Measurements from ENCODE around the gene SLAMF9.

The SLAMF9 gene

DNA sequence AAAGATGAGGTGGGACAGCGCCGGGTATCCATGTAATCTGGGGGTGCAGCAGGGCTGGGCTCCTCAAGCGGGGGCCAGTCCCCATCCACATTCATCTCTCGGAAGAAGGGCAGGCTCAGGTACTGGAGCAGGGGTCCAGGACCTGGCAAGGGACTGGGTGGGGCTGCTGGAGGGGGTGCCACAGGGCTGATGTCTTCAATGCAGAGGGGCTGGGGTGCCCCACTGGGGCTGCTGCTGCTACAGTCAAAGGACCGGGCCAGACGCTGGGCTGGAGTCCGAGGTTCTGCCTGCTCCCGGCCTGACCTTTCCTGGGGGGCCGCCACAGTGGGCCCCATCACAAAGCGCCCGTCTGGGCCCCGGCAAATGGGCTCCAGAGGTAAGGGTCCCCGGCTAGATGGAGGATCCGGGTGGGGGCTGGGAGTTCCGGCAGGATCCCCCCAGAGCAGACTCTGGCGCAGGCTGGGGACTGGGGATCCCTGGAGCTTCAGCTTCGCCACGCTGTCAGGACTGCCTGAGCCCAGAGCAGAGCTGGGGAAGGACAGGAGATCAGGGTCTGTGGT is 25.5 kb downstream of the SLAMF9 start:
- TF ChIP-seq, protein P1, sequence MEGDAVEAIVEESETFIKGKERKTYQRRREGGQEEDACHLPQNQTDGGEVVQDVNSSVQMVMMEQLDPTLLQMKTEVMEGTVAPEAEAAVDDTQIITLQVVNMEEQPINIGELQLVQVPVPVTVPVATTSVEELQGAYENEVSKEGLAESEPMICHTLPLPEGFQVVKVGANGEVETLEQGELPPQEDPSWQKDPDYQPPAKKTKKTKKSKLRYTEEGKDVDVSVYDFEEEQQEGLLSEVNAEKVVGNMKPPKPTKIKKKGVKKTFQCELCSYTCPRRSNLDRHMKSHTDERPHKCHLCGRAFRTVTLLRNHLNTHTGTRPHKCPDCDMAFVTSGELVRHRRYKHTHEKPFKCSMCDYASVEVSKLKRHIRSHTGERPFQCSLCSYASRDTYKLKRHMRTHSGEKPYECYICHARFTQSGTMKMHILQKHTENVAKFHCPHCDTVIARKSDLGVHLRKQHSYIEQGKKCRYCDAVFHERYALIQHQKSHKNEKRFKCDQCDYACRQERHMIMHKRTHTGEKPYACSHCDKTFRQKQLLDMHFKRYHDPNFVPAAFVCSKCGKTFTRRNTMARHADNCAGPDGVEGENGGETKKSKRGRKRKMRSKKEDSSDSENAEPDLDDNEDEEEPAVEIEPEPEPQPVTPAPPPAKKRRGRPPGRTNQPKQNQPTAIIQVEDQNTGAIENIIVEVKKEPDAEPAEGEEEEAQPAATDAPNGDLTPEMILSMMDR (conservative IDR thresholded peaks at IDR 0.05): no peak
- no peak overlapping the region for H3K27ac ChIP-seq

DNA sequence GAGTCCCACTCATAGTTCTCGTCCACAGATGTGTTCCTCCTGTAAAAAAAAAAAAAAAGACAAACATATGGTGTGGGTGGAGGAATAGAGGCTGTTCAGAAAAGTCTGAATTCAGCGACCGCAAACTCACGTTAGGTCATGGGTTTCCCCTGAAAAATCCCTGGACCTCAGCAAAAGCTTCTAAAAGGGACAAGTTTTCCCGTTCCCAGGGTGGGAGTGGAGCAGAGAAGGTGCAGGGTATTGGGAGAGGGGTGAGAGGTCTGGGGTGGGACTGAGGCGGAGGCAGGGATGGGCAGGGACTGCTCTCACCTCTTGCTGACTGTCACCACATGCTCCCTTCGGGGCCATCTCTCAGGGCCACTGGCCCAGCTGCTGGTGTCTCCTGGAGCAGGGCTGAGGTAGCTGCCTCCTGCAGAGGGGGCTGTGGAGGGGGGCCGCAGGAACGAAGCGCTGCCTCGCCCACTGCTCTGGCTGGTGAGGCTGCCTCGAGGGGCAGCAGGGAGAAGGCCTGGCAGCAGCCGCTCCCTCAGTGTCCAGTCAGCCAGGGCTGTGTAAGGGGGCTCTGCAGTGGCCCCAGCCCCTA is 26.1 kb downstream of the SLAMF9 start:
- H3K27ac ChIP-seq: no peak overlapping the region
- TF ChIP-seq, protein P1 (conservative IDR thresholded peaks at IDR 0.05): no peak

DNA sequence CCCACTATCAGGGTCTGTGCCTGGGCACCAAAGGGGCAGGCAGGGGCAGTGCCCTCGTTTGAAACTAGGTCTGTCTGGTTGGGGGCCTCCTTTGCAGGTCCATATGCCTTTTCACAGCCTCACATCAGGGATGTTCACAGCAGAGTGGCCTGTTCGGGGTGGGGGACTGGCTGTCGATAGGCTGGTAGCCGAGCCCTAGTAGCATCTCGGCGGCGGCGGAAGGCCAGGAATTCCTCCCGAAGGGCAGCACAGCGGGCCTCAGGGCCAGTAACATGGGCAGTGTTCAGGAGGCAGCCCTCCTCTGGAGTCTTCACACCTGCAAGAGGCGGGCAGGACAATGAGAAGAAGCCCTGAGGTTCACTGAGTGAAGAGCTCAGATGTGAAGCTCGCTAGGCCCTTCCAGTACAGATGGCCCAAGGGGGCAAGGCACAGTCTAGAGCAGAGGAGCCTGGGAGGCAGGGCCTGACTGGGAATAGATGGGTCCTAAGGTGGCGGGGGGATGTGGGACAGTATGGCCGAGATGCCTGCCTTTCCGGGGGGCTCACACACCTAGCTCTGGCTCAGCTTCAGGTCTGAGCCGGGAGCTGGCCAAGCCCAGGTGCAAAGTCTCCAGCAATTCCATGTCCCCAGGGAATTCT is 26.7 kb downstream of the SLAMF9 start:
- H3K27ac ChIP-seq: no peak overlapping the region
- TF ChIP-seq, protein P1 (conservative IDR thresholded peaks at IDR 0.05): no peak

DNA sequence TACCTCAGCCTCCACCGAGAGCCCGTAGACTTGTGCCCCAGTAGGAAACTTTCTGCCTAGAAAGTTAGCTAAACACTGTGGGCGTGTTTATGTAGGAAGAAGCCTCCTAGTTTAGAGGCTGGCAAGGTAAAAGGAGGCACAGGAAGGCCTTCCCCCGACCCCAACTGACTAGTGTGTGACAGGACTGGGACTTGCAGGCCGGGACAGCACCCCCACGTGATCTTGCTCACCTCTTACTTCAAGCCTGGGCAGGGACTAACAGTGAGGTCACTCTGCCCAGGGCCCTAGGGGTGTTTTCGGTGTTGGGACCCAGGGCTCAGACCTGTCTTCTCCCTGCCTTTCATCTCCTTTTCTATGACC is 28.3 kb downstream of the SLAMF9 start:
- TF ChIP-seq, protein P1 (conservative IDR thresholded peaks at IDR 0.05): no peak
- H3K27ac ChIP-seq: peak overlapping the region; percentile 34; the same call in 1 of the 2 replicates

DNA sequence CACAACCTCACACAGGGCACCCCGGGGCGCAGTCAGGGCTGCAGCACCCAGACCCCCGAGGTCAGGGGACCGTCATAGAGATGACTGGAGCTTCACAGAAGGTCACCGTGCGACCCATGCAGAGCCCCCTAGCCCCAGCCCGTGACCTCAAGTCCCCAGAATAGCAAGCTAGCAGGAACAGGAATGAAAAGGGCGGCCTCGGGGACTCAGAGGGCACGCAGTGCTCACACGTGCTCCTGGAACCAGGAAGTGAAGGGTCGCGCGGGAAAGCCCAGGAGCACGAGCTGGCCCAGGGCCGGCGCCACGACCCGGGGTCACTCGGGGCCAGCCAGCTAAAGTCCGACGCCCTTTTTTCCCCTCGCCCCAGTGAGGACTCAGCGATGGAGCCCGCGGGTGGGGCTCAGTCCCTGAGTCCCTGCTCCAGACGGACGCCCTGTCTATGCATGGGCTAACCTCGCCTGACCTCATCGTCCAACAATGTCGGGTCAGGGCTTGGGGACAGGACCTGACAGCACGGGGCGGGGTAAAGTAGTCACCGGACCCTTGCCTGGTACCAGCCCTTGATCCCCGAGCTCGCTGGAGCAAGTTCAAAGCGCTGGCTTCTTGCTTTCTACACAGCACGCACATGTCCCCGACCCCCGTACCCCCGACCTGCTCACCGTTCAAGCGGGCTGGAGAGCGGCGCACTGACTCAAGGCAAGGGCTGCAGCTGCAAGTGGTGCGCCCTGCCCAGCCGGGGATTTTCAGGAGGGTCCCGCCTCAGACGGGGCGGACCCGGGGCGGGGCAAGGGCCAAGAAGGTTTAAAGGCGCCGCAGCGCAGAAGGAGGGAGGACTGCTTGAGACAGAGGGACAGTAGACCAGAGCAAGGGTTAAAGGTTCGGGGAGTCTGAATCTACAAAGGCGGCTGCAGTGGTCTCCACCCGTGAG is 29.0 kb downstream of the SLAMF9 start, which contains the start of gene TAGLN2:
Gene TAGLN2, minus strand, starts transcription at position 717 of the 928 bp plus-strand sequence. CDS start 4,998 bp downstream, outside the sequence.
- H3K27ac ChIP-seq: peak within 1 kb of the TSS; percentile 34; the same call in 1 of the 2 replicates
- TF ChIP-seq, protein P1 (conservative IDR thresholded peaks at IDR 0.05): no peak

DNA sequence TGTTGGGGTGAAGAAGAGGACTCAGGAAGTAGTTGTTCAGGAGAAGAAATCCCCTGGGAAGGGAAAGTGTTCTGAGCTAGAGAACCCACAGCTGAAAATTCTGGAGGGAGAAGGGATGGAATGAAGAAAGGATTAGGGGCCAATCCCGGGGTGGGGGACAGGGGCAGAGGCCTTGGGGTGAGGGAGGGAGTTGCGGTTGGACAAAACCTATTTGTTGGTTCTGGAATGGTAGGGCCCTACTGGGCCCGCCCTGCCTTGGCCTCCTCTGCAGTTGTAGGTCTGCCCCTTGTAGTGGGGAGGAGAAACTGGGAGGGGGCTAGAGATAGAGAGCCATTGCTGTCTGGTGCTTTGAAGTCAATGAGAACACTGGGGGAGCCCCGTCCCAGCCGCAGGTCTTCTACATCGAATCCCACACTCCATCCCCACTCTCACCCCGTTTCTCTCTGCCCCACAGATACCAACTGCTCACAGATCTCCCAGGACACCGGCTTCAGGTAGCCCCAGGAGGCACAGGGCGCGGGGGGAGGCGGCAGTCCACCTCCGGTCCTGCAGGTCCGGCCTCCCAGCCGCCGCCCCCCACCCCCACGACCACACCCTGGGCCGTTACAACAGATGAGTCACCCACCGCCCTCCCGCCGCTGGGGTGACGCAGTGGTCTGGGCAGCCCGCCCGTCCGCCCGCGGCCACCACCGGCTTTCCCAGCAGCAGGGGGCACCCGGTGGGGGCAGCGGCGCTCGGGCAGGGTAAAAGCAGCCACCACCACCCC is 29.8 kb downstream of the SLAMF9 start:
- TF ChIP-seq, protein P1 (conservative IDR thresholded peaks at IDR 0.05): no peak
- no peak overlapping the region for H3K27ac ChIP-seq

Data from VCaP (cell line).